ENCODE results near the gene GSK3B. TPM values are rescaled to one million over a fixed set of nuclear protein-coding genes. Genes with fewer than 3 reads are reported as not detected.

The GSK3B gene
- polyA plus RNA-seq, 3 donors: 38.5 to 51.5 (median 48.6) TPM

DNA sequence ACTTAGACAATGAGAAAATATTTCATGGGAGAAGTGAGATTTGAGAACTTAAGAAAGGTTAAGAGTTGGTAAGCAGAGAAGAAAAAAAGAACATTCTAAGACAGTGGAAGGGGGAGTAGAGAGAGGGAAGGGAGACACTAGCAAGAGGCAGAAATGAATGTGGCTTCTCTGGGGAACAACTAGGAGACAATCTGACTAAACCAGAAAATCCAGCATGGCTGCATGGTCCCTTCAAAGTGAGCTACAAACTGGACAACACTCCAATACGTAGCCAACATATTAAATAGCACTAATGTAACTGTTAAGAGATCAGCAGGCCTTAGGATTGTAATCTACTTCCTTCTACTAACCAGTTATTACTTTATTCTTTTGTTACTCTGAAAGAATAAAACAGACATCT, 222.7 kb downstream of the GSK3B start:
- no peak for DNase-seq (ENCODE audit: extremely low read depth in 1 of 11, low read depth in 9 of 11, low spot score in 4 of 11)

DNA sequence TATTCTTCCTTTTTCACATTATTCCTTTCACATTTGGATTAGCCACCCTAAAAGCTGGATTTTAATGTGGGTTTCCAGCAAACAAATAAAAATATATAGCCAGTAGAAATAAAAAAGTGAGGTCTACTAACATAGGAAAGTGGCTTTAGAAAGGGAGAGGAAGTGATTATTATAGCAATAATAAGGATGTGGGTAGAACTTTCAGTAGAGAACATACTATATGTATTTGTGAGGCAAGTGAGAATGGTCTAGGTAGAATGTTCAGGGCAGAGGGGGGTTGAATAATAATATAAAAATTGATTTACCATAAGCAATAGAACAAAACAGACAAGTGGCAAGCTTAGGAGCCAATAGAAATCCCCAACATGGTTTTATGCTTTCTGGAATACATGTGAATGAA, 223.7 kb downstream of the GSK3B start:
- DNase-seq (ENCODE audit: extremely low read depth in 1 of 11, low read depth in 9 of 11, low spot score in 4 of 11): no peak

DNA sequence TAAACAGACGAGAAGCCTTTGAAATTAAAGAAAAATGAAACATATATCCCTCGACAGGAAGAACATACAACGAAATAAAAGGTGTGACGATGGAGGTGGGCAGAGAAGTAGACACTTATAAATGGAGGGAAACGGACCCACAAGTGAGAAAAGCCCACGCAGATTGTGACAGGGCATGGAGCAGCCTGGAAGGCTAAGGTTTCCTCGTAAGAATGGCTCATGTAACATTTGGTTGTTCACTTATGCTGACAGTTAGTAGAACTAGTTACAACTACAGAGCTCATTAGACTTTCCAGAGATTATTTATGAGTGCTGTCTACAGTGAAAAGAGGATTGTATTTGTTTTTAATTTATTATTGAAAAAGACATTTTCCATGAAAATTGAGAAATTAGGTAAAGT, 229.8 kb downstream of the GSK3B start:
- DNase-seq (ENCODE audit: extremely low read depth in 1 of 11, low read depth in 9 of 11, low spot score in 4 of 11): peak in 8 of 11 donors; percentile 2 to 31 (median 9)

DNA sequence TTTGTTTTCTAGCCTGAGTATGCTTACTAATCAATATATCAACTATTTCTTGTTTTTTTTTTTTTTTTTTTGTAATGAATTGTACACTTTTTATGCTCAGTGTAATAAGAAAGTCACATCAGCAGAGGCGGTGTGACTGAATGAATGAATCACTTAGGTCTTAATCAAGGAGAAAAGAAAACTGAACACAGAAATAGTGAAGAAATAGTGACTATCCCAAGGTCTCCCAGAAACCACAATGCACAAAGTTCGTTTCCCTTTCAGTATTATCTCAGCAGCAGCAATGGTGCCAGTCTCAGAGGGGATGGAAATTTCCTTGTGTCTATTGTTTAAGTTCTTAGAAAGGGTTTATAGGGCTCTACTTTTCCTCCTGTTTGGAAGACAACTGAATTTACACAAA, 231.6 kb downstream of the GSK3B start:
- no peak for DNase-seq (ENCODE audit: extremely low read depth in 1 of 11, low read depth in 9 of 11, low spot score in 4 of 11)

DNA sequence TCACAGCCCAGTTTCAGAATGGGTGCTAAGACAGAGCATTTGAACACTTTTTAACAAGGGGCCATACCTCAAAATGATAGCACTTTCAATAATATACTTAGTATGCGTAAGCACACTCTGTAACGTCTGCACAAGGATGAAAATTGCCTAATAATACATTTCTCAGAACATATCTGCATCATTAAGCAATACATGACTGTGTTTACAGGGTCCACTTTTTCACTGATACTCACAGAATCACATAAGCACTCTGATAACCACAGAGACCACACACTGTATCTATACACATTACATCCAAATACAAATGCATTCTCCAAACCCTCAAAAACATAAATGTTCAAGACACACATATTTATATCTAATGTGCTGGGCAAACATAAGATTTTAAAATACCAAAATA, 232.6 kb downstream of the GSK3B start:
- DNase-seq (ENCODE audit: extremely low read depth in 1 of 11, low read depth in 9 of 11, low spot score in 4 of 11): no peak

DNA sequence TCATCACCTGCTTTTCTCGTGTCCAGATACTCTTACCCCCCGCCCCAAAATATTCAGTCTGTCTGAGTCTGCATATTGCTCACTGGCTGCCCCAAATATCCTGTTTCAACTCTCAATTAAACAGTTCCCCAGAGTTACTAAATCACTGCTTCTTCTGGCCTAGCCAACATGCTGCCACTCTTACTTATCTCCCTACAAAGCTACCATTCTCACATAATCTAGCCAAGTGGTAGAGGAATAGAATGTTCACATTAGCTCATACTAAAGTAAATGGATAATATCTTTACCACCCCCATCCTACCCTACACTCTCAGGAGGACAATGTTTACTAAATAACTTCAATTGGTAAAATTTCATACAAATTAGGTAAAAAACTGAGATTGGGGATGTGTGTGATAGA, 234.5 kb downstream of the GSK3B start:
- DNase-seq (ENCODE audit: extremely low read depth in 1 of 11, low read depth in 9 of 11, low spot score in 4 of 11): no peak

DNA sequence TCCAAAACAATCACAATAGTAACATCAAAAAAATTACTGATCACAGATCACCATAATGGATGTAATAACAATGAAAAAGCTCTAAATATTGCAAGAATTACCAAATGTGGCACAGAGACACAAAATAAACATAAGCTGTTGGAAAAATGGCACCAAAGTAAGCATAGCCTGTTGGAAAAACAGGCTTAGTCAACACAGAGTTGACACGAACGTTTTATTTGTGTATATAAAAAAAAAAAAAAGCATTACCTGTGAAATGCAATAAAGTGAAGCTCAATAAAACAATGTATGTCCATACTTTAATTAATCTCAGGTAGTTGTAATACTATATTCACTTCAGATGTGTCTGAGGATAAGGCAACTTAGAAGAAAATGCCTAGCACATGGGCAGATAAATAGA, 235.3 kb downstream of the GSK3B start:
- no peak for DNase-seq (ENCODE audit: extremely low read depth in 1 of 11, low read depth in 9 of 11, low spot score in 4 of 11)

DNA sequence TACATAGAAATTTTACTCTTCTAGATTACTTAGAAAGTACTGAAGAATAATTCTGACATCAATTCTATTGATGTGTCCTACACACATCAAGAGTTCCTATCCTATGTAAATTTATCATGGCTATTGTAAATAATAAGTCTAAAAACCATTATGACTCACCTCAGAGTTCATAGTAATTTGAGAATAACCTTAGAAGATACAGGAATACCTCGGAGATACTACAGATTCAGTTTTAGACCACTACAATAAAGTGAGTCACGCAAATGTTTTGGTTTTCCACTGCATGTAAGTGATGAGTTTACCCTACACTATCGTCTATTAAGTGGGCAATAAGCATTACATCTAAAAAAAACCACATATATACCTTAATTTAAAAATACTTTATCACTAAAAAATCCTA, 237.6 kb downstream of the GSK3B start:
- no peak for DNase-seq (ENCODE audit: extremely low read depth in 1 of 11, low read depth in 9 of 11, low spot score in 4 of 11)

DNA sequence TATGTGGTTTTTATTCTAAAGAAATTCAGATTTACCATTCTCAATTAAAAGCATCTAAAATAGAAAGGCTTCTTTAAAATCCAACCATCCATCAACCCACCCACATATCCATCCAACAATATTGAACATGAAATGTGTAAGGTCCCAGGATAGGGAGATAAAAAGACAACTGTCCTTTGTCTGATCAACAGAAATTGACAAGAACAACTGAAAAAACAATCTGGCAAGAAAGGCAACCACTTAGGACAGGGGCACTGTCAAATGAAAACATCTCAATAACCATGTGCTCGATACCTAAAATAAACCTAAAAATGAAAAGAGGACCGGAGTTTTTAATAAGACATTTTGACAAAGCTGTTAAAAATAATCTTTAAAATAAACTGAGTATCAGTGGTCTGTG, 245.1 kb downstream of the GSK3B start:
- no peak for DNase-seq (ENCODE audit: extremely low read depth in 1 of 11, low read depth in 9 of 11, low spot score in 4 of 11)

DNA sequence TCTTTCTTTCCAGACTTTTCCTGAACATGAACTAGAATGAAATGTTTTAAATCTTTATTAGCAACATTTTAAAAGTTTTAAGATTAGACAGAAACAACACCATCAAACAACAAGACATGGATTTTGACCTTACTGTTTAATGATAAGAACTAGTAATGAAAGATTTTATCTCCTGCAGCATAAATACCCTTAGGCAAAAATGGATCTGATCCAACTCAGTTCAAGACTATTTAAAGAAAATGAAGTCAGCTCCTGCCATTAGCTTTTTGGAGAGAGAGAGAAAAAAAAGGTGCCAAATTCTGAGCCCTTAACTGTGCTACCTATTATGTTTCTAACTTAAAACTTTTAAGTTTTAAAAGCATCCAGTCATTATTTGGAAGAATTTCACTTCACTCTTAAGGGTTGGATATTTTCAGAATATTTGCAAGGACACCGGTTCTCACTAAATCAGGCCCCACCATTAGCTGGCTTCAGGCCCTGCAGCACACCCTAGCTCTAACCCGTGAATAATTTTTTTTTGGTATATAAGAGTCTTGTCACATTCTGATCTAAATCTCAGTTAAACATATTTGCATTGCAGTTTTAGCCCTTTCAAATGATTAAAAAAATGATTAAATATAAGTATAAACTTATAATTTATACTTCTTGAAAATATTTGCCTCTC, 252.3 kb downstream of the GSK3B start:
- DNase-seq (ENCODE audit: extremely low read depth in 1 of 11, low read depth in 9 of 11, low spot score in 4 of 11): peak in 2 of 11 donors; percentile 3 to 10

DNA sequence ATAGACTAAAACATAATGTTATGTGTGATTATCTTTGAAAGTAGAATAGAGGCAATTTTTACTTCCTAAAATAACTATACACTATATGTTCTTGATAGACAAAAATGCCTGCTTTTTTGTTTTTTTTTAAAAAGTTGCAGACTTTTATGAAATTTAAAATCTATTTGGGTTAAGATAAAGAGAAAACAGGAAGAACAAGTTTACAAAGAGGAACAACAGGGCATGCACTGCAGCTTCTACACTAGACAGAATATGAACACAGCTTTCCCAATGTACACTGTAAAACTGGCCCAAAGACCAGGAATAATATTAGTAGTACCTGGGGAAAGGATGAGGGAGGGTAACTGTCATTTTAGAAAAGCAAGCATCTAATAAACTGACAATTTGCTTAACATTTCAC, 258.7 kb downstream of the GSK3B start:
- DNase-seq (ENCODE audit: extremely low read depth in 1 of 11, low read depth in 9 of 11, low spot score in 4 of 11): no peak

DNA sequence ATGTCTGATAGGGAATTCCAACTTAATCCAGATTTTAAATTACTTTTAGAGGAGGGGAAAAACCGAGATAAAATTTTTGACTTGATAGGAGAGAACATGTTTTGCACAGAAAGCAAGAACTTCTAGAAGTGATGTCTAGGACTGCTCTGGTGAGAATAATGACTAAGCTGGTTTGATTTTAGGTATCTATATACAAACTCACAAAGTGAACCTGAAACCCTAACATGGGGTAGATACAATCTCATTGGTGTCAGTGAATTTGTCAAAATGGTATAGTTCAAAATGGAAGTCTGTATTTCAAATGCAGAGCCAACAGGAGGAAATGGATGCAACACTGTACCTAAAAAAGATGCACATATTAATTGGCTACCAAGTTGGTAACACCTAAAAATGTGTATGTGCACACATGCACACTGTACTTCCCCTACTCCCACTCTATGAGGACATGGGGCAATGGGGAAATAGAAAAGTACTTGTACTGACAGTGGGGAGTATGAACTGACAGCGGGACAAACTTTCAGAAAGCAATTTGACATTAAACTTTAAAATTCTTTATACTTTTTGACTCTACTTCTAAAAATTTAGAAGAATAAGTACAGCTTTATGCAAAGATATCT, 259.4 kb downstream of the GSK3B start:
- no peak for DNase-seq (ENCODE audit: extremely low read depth in 1 of 11, low read depth in 9 of 11, low spot score in 4 of 11)

DNA sequence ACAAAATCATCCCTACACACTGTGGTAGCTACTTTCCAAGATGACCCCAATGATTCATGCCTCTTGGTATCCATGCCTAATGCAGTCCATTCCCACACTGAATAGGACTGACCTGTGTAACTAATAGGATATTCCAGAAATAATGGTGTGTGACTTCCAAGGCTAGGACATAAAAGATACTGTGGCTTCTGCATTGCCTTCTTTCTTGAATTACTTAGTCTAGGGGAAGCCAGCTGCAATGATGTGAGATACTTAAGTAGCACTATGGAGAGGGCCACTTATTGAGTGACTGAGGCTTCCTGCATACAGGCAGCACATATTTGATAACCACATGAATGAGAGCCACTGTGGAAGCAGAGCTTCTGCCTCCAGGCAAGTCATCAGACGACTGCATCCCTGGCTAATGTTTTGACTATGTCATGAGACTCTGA, 262.3 kb downstream of the GSK3B start:
- no peak for DNase-seq (ENCODE audit: extremely low read depth in 1 of 11, low read depth in 9 of 11, low spot score in 4 of 11)

DNA sequence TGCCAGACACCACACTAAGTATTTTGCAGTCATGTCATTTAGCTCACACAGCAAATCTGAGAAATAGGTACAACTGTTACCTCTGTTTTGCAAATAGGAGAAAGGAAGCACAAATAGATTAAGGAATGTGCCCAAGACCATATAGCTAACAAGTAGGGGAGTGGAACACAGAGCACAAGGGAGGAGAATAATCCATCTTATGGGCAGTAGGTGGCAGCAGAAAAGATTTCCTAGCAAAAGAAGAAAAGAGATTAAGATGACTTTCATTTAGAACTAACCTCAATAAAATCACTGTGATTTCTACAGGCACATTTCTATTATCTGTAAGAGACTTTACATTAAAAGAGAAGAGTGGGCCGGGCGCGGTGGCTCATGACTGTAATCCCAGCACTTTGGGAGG, 263.2 kb downstream of the GSK3B start:
- DNase-seq (ENCODE audit: extremely low read depth in 1 of 11, low read depth in 9 of 11, low spot score in 4 of 11): no peak

DNA sequence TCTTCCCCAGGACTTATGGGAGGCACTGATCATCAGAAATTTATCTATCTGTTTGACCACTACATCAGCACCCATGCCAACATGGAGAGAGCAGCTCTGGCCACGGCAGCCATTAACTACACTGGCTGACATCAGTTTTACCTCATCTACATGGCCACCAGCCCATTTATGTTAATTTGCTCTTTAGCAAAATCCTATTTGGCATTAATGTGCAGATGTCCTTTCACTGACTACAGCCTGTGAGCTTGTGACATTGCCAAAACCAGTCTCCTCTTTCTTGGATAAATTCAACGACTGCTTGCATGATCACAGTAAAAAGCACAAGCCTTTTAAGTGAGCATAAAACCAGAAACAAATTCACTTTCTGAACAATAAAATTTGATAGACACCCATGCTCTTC, 264.8 kb downstream of the GSK3B start:
- no peak for DNase-seq (ENCODE audit: extremely low read depth in 1 of 11, low read depth in 9 of 11, low spot score in 4 of 11)

DNA sequence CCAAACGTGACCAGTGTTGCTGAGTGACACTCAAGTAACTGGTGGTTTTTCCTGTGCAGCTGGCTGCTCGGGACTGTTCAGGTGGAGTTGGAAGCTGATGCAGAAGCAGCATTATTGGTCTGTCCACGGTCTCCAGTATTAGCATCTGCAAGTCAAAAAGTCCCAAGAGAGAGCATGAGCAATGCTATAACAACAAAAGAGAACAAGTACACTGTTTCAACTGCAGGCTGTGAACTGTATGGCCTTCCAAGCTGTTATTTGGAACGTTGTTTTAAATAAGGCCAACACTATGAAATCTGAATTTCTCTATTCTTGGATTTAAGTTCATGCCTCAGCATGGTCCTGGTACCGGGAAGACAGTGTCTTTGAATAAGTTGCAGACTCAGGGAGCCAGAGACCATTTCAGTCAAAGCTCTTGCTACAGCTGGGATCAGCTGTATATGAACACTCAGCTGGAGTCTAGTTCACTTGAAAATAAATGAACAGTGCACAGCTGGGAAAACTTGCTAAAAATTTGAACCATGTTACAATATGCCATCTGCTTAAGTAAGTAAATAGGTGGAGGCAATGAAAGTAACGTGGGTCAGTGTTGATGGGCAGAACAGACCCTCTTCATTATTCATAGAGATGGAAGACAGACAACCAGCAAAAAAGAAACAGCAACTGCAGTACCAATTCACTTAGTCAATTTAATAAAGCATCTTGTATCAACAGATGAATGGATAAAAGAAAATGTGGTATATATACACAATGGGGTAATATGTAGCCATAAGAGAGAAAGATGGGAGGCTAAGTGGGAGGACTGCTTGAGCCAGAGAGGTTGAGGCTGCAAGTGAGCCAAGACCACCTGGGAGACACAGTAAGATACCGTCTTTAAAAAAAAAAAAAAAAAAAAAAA, 267.3 kb downstream of the GSK3B start:
- DNase-seq (ENCODE audit: extremely low read depth in 1 of 11, low read depth in 9 of 11, low spot score in 4 of 11): no peak

DNA sequence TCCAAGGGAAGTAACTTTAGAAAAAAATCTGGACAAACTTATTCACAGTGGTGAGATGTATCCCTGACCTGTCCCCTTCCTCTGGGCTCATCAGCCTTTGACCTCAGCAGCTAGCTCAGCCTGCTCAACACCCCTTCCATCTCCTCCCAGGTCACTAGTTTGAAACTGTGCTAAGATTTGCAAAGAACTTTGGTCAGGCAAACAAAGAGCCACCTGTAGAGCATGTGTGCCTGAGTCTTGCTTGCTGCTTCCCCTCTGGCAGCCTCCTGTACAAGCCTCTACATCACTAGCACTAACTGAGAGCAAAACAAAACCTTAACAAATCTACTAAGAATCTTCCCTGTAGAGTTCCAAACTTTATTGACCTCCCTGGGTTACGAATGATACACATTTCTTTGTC, 268.4 kb downstream of the GSK3B start:
- DNase-seq (ENCODE audit: extremely low read depth in 1 of 11, low read depth in 9 of 11, low spot score in 4 of 11): no peak

DNA sequence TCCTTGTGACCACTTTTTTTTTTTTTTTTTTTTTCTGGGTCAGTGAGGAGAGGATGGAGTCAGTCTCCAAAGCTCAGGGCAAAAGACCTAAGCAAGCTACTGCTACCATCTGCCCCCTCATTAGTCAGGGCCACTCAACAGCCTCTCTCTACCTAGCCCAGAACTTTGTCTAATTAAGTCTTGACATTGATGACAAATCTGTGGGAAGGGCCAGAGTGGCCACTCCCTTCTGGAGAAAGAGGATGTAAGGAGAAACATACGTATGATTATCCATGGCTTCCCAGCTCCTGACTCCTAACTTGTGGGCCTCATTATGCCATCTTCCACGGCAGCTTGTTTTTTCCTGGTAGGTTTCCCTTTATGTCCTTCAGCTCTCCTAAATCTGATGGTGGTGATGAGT, 274.4 kb downstream of the GSK3B start:
- DNase-seq (ENCODE audit: extremely low read depth in 1 of 11, low read depth in 9 of 11, low spot score in 4 of 11): no peak

DNA sequence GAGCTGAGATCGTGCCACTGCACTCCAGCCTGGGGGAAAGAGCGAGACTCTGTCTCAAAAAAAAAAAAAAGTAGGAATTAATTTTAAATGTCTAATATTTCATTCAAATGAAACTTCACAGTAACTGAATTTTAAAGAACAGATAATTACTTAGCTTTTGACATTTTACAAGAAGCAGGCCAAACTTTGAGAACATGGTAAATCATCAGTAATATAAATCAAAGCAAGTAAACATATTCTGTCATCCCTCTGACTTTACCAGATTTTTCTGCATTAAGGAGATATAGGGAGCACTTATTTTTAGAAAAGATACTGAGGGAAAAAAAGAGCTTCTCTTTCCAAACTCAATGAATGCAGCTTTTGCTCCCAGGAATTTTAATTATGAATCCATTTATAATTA, 275.3 kb downstream of the GSK3B start:
- DNase-seq (ENCODE audit: extremely low read depth in 1 of 11, low read depth in 9 of 11, low spot score in 4 of 11): no peak
